Fibroblast of skin of back (primary cell): ENCODE measurements around the gene MAPK8IP3.
A peak's percentile ranks its signal among the peaks of the same experiment; 100 is the strongest.

Source experiments
- DNase-seq: peaks from one replicate; pipeline ENCODE4 v3.0.0-alpha.2; 2013

The MAPK8IP3 gene

GRCh38 chr16:1812732-1813163 is 106.8 kb downstream of the MAPK8IP3 start:
- peak; percentile 57 for DNase-seq

DNA sequence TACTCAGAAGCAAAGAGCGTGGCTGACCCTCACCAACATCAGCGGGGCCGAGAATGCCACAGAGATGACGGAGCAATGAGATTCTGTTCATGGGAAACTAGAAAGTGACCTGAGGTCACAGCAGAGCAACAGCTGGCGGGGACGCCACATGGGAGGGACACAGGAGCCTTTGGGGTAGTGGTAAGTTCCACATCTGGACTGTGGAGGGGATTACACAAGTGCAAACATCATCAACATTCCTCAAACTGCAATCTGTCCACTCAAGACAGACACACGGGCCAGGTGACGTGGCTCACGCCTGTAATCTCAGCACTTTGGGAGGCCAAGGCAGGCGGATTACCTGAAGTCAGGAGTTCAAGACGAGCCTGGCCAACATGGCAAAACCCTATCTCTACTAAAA is 109.5 kb downstream of the MAPK8IP3 start:
- no peak for DNase-seq

DNA sequence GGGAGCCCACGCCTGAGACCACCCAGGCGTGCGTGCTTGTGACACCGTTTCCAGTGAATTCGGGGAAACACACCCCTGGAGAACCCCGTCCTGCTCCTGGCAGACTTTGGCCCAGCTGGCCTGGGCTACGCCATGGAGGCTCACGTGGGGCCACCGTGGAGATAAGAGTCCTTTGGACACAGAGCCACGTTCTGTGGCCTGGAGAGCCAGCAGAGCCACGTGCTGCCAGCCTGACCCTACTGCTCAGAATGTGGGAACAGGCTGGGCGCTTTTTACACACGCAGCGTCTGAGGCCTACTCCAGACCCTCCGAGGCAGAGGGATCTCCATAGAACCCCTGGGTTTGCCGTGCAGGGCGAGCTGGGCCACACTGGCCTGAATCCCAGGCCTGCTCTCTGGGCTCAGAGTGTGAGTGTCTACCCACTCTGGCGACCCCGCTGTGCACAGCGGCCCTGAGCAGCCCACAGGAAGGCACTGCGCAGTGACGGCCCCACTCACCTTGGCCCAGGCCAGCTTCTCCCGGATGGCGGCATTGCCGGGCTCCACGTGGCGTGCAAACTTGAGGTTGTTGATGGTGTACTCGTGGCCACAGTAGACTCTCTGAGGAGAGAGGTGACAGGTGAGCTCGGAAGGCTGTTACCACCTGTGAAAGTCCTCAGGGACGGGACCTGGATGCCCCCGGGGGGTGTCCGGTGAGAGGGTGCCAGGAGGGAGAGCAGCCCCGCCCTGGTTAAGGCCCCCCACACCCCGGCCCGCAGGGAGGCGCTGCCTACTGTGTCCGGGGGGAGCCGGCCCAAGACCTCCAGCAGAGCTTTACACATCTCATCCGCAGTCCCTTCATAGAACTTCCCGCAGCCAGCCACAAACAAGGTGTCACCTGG is 110.6 kb downstream of the MAPK8IP3 start:
- DNase-seq = no peak

GRCh38 chr16:1817276-1817589 is 111.2 kb downstream of the MAPK8IP3 start:
- no peak for DNase-seq

GRCh38 chr16:1817716-1818115 is 111.7 kb downstream of the MAPK8IP3 start:
- DNase-seq = no peak

GRCh38 chr16:1818204-1818872 is 112.3 kb downstream of the MAPK8IP3 start:
- DNase-seq = no peak

- no peak for DNase-seq
These were observed 113.0 kb downstream of the MAPK8IP3 start for GRCh38 chr16:1818873-1819525.

DNA sequence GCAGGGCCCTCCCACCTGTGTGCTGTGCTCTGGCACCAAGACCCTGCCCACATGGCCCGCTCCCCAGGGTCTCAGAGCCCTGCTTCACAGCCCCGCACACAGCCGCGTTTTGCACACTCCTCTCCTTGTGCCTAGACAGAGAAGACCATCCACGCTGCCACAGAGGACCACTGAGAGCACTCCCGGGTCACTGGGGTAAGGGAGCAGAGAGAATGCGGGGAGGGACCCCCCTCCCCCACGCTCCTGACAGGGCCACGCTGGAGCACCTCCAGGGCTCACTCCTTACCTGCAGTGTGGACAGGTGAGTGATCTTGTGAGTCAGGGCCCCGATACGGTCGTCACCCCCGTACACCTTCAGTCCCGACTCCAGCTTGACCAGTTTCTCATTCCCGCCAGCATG is 113.6 kb downstream of the MAPK8IP3 start:
- no peak for DNase-seq
